GM20000 (cell line): ENCODE measurements around the gene NOCT.
"Not testable (repeated sequence)": the region's sequence is repeated elsewhere in the genome, so short reads cannot be mapped to it uniquely, and the experiment has no call there.

Experiments
- DNase-seq: peaks from one replicate; pipeline ENCODE4 v3.0.0; 2012; ENCODE audit warnings: low spot score
- CTCF ChIP-seq: IDR thresholded peaks from 2 replicates; pipeline ENCODE4 v1.5.1; 2012; ENCODE audit warnings: mild to moderate bottlenecking, control low read depth; ENCODE audit errors: extremely low read depth, missing control alignments

The NOCT gene

GRCh38 chr4:139054791-139055505, 39.4 kb downstream of the NOCT start:
- no peak for TF ChIP-seq CTCF
- DNase-seq = no peak

- not testable (repeated sequence) for DNase-seq
Measured at GRCh38 chr4:139059026-139059425, 43.4 kb downstream of the NOCT start.

GRCh38 chr4:139060591-139060990, 45.0 kb downstream of the NOCT start:
- no peak for TF ChIP-seq CTCF

GRCh38 chr4:139076016-139076744, 60.6 kb downstream of the NOCT start:
- no peak for DNase-seq
- TF ChIP-seq CTCF = no peak

More at GRCh38 chr4:139060591-139060990, 45.0 kb downstream of the NOCT start:
- DNase-seq = no peak

- no peak for DNase-seq
- no peak for TF ChIP-seq CTCF
Measured at GRCh38 chr4:139077567-139078355, 62.2 kb downstream of the NOCT start.

- TF ChIP-seq CTCF = no peak
- DNase-seq = no peak
Measured at GRCh38 chr4:139078926-139079325, 63.3 kb downstream of the NOCT start.

- TF ChIP-seq CTCF = no peak
Measured at GRCh38 chr4:139082750-139083606, 67.4 kb downstream of the NOCT start.

More at GRCh38 chr4:139082750-139083606, 67.4 kb downstream of the NOCT start:
- peak; percentile 94 for DNase-seq
